PC-3 (cell line): ENCODE measurements around the gene SLC9B1. TPM values are rescaled to one million over a fixed set of nuclear protein-coding genes. Genes with fewer than 3 reads are reported as not detected.
"Not testable (repeated sequence)": the region's sequence is repeated elsewhere in the genome, so short reads cannot be mapped to it uniquely, and the experiment has no call there.

Source experiments
- ATAC-seq: fragments of 200-7000 bp; cut with Tn5 transposase; 2 replicates; pipeline ENCODE4 v1.9.1; 2020; ENCODE audit warnings: mild to moderate bottlenecking, moderate library complexity
- BruUV-seq: library from RNA; stranded (reverse); fragments of 400-500 nt; replicated peaks from 2 replicates; lab custom pipeline; 2021; lab: Mats Ljungman, UMichigan
- CTCF ChIA-PET: fragments of 300-600 bp; sonication (Branson Sonifier 250); formaldehyde crosslinking; loops from one replicate; lab custom pipeline; 2022; ENCODE audit warnings: antibody characterized with exemption; lab: Charles Lee
- POLR2A ChIA-PET: fragments of 300-600 bp; sonication (Branson Sonifier 250); formaldehyde crosslinking; loops from one replicate; lab custom pipeline; 2022; ENCODE audit warnings: antibody characterized with exemption; ENCODE audit not compliant: unreplicated experiment; lab: Charles Lee
- DNase-seq: peaks from one replicate; pipeline ENCODE4 v3.0.0-alpha.2; 2015
- H2AFZ ChIP-seq: fragments of 300-600 bp; sonication (generic); 2 replicates; pipeline ENCODE4 v1.6.0; 2016; ENCODE audit warnings: antibody characterized with exemption, low read length
- H3F3A ChIP-seq: fragments of 300-600 bp; sonication (generic); one replicate; pipeline ENCODE4 v1.6.0; 2017; ENCODE audit warnings: antibody characterized with exemption, low read length, control low read depth, mild to moderate bottlenecking; ENCODE audit not compliant: unreplicated experiment
- H3K27ac ChIP-seq: fragments of 300-600 bp; sonication (generic); 2 replicates; pipeline ENCODE4 v1.5.1; 2016; ENCODE audit warnings: mild to moderate bottlenecking, low read length
- H3K27me3 ChIP-seq: fragments of 300-600 bp; sonication (generic); 2 replicates; pipeline ENCODE4 v1.6.1; 2016; ENCODE audit warnings: low read length, mixed read lengths
- H3K36me3 ChIP-seq: fragments of 300-600 bp; sonication (generic); 2 replicates; pipeline ENCODE4 v1.6.1; 2016; ENCODE audit warnings: low read depth, mixed run types, low read length, mixed read lengths
- H3K4me1 ChIP-seq: fragments of 300-600 bp; sonication (generic); 2 replicates; pipeline ENCODE4 v1.5.1; 2016; ENCODE audit warnings: low read length; ENCODE audit not compliant: insufficient read depth
- H3K4me2 ChIP-seq: fragments of 300-600 bp; sonication (generic); 2 replicates; pipeline ENCODE4 v1.6.0; 2016; ENCODE audit warnings: low read length
- H3K4me3 ChIP-seq: fragments of 300-600 bp; sonication (generic); 2 replicates; pipeline ENCODE4 v1.5.1; 2016; ENCODE audit warnings: mild to moderate bottlenecking, low read length, mixed read lengths
- H3K79me2 ChIP-seq: fragments of 300-600 bp; sonication (generic); 2 replicates; pipeline ENCODE4 v1.6.1; 2017; ENCODE audit warnings: low read length, mixed read lengths
- H3K9ac ChIP-seq: fragments of 300-600 bp; sonication (generic); 2 replicates; pipeline ENCODE4 v1.6.0; 2016; ENCODE audit warnings: mild to moderate bottlenecking, low read length
- H3K9me2 ChIP-seq: fragments of 300-600 bp; sonication (generic); replicated peaks from 2 replicates; pipeline ENCODE4 v1.6.1; 2016; ENCODE audit warnings: mixed run types, low read length, mixed read lengths
- H3K9me3 ChIP-seq: fragments of 300-600 bp; sonication (generic); 2 replicates; pipeline ENCODE4 v1.6.1; 2016; ENCODE audit warnings: low read length, mixed read lengths
- H4K20me1 ChIP-seq: fragments of 300-600 bp; sonication (generic); 2 replicates; pipeline ENCODE4 v1.6.1; 2016; ENCODE audit warnings: low read length, mixed read lengths
- EZH2 ChIP-seq: fragments of 300-600 bp; sonication (generic); IDR thresholded peaks from one replicate; pipeline ENCODE4 v1.6.1; 2017; ENCODE audit warnings: antibody characterized with exemption, mild to moderate bottlenecking, low read length; ENCODE audit not compliant: unreplicated experiment
- EZH2phosphoT487 ChIP-seq: fragments of 300-600 bp; sonication (generic); IDR thresholded peaks from 2 replicates; pipeline ENCODE4 v1.6.1; 2018; ENCODE audit warnings: mild to moderate bottlenecking, antibody characterized with exemption, low read length, borderline replicate concordance
- intact Hi-C: fragments of 100-400 bp; cut with micrococcal nuclease; formaldehyde crosslinking; loops from 2 replicates; pipeline ENCODE4 v1.9.0; 2023
- total RNA-seq: library from RNA; depleted of rRNA; stranded (reverse); fragments of >200 nt; gene quantifications from 2 replicates; pipeline ENCODE4 v1.2.3, GENCODE V29; 2014
- TF ChIP-seq, protein P1 (sequence below): fragments of 300-600 bp; sonication (generic); conservative IDR thresholded peaks from 2 replicates; pipeline ENCODE4 v1.5.1; 2017; ENCODE audit warnings: antibody characterized with exemption, low read depth, mild to moderate bottlenecking, low read length

SLC9B1 gene
- total RNA-seq, 1 experiment from 2014 or later = not detected

DNA sequence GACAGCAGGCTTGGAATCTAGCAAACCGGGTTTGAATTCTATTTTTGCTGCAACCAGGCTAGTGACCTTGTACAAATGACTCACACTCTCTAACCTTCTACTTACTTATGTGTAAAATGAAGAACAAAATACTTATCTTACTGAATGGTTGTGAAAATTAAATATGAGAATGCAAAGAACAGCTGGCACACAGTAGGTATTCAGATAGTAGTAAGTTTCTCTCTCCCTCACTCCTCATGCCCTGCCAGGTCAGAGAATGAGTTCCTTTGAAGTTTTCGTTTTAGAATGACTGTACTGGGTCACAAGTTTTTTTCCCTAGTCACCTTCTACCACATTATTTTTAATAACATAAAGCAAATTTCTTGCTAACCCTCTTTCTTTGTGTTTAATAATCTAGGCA, 117.7 kb downstream of the SLC9B1 start:
- BruUV-seq = no TSS peak
- H4K20me1 ChIP-seq = no peaks in the 10 kb centered on the region
- ATAC-seq (no peak), DNase-seq (no peak)
- H3K79me2 ChIP-seq = no peaks in the 10 kb centered on the region
- no peaks in the 10 kb centered on the region for H3K4me1 ChIP-seq
- no peaks in the 10 kb centered on the region for H3K36me3 ChIP-seq
- H3K9ac ChIP-seq = no peak overlapping the region
- ChIA-PET CTCF (no interaction called here), POLR2A (no interaction called here)
- no peaks in the 10 kb centered on the region for H3K9me3 ChIP-seq
- intact Hi-C loops = no loop called here
- no peak overlapping the region for H3K4me2 ChIP-seq
- no peak overlapping the region for H3K27ac ChIP-seq
- TF ChIP-seq EZH2phosphoT487 (no peak), EZH2 (no peak)
- TF ChIP-seq, protein P1, sequence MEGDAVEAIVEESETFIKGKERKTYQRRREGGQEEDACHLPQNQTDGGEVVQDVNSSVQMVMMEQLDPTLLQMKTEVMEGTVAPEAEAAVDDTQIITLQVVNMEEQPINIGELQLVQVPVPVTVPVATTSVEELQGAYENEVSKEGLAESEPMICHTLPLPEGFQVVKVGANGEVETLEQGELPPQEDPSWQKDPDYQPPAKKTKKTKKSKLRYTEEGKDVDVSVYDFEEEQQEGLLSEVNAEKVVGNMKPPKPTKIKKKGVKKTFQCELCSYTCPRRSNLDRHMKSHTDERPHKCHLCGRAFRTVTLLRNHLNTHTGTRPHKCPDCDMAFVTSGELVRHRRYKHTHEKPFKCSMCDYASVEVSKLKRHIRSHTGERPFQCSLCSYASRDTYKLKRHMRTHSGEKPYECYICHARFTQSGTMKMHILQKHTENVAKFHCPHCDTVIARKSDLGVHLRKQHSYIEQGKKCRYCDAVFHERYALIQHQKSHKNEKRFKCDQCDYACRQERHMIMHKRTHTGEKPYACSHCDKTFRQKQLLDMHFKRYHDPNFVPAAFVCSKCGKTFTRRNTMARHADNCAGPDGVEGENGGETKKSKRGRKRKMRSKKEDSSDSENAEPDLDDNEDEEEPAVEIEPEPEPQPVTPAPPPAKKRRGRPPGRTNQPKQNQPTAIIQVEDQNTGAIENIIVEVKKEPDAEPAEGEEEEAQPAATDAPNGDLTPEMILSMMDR = no peak
- no peak overlapping the region for H3K4me3 ChIP-seq
- H3K27me3 ChIP-seq = no peaks in the 10 kb centered on the region
- no peak overlapping the region for H2AFZ ChIP-seq
- no peaks in the 10 kb centered on the region for H3F3A ChIP-seq
- H3K9me2 ChIP-seq = no peaks in the 10 kb centered on the region

DNA sequence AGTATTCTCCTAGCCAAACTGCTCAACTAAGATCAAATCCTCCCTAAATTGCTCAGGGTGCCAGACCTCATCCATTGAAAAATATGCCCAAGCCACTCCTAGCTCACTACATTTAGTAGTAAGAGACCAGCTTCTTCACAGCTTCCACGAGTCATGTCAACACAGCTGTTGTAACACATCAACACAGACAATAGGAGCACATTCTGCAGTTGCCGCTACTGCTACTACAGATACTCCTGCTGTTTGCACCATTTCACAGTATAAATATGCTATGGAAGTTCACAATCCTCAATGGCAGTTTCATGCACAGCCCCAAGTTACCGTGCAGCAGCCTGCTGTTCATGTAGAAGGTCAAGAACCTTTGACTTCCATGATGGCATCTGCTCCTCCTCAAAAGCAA, 121.9 kb downstream of the SLC9B1 start:
- CTCF ChIA-PET, ATAC-seq, POLR2A ChIA-PET: not testable (repeated sequence)

DNA sequence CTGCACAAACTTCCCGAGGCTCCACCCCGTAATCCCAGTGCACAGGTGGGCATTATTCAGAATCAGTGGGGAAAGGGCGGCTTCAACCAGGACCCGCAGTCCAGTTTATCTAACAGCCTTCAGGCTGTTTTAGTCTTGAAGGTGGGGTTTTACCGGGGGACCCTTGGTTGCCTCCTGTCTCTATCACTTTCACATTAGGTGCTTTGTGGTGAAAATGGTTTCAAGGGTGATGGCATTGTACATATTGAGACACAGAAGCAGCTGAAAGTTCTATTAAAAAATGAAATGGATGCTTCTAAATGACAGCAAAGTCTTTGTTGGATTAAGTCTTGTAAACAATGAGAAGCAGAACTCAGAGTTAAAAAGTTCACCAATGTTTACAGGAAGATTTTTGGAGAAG, 123.0 kb downstream of the SLC9B1 start:
- BruUV-seq, H3K4me2 ChIP-seq, CTCF ChIA-PET: not testable (repeated sequence)

More for the DNA sequence above, 121.9 kb downstream of the SLC9B1 start:
- BruUV-seq, H4K20me1 ChIP-seq, intact Hi-C loops, H3K9ac ChIP-seq, H3F3A ChIP-seq, H3K79me2 ChIP-seq, H3K9me2 ChIP-seq, H3K36me3 ChIP-seq, H3K4me2 ChIP-seq, H3K4me1 ChIP-seq, H2AFZ ChIP-seq, H3K27ac ChIP-seq, DNase-seq, H3K9me3 ChIP-seq, H3K4me3 ChIP-seq, H3K27me3 ChIP-seq: not testable (repeated sequence)

DNA sequence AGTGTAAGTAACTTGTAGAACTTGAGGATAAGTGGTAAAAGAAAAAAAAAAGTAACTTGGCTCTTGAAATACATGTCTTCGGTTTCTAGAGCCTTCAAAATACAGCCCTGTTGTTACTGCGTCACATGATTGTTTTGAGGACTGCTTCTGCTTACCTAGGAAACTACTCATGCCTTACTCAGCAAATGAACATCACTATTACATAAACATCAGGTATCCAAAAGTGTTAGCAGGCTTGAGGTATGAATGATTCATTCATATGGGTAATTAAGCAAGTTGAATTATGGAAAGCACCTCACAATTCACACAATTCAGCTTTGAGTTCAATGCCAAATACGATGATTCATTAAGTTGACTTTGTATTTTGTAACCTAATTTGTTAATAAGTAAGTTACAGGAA, 129.6 kb downstream of the SLC9B1 start:
- 0 out of 2 replicates have a peak overlapping the region, but pooled peaks have one; percentile 28 for H3K4me2 ChIP-seq
- H2AFZ ChIP-seq, H3K9ac ChIP-seq, H3K27ac ChIP-seq, H3K4me1 ChIP-seq, H3K79me2 ChIP-seq, H3F3A ChIP-seq, BruUV-seq, H3K9me3 ChIP-seq, H4K20me1 ChIP-seq, CTCF ChIA-PET, H3K4me3 ChIP-seq, H3K36me3 ChIP-seq, ATAC-seq, H3K27me3 ChIP-seq, intact Hi-C loops, H3K9me2 ChIP-seq, POLR2A ChIA-PET: not testable (repeated sequence)
- DNase-seq = peak; percentile 52

More for the DNA sequence above, 123.0 kb downstream of the SLC9B1 start:
- H3K4me1 ChIP-seq, DNase-seq, H3K9me3 ChIP-seq, intact Hi-C loops, H3K27me3 ChIP-seq, H4K20me1 ChIP-seq, H3K36me3 ChIP-seq, ATAC-seq, H2AFZ ChIP-seq, H3K27ac ChIP-seq, H3K9ac ChIP-seq, H3F3A ChIP-seq, H3K79me2 ChIP-seq, H3K4me3 ChIP-seq, POLR2A ChIA-PET, H3K9me2 ChIP-seq: not testable (repeated sequence)

DNA sequence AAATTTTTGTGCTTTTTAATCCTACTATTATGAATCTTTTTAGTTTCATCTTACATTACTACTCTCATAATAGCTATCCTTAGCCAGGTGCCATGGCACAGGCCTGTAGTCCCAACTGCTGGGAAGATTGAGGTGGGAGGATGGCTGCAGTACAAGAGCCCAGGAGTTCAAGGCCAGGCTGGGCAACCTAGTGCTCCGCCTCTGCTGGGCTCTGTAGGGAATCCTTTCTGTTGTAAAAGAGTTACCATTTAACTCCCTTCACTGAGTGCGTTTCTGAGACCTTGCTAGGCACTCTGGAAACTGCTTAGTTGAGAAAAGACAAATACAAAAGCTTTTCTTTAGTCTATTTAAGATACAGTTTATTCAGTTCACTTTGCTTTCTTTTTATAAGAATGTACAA, 130.9 kb downstream of the SLC9B1 start:
- POLR2A ChIA-PET, CTCF ChIA-PET, BruUV-seq: not testable (repeated sequence)

More for the DNA sequence above, 130.9 kb downstream of the SLC9B1 start:
- H3K27me3 ChIP-seq, H3K9me3 ChIP-seq, ATAC-seq, H3K27ac ChIP-seq, H3K4me3 ChIP-seq, H4K20me1 ChIP-seq, DNase-seq, H3K9ac ChIP-seq, H3F3A ChIP-seq, H3K4me1 ChIP-seq, intact Hi-C loops, H3K4me2 ChIP-seq, H3K36me3 ChIP-seq, H2AFZ ChIP-seq, H3K79me2 ChIP-seq, H3K9me2 ChIP-seq: not testable (repeated sequence)
